Nephron (organoid): Measurements from ENCODE around the gene ZNF621.
"Not testable (repeated sequence)": the region's sequence is repeated elsewhere in the genome, so short reads cannot be mapped to it uniquely, and the experiment has no call there.

ENCODE experiments used
- H3K27ac Mint-ChIP-seq, 3 experiments: 2 replicates each; pipeline ENCODE4 v1.8.0; 2020; ENCODE audit warnings: mixed read lengths in 3 of 3, mild to moderate bottlenecking in 2 of 3, moderate library complexity in 1 of 3
- H3K27me3 Mint-ChIP-seq: 2 replicates; pipeline ENCODE4 v1.8.0; 2021; ENCODE audit warnings: low read depth, mild to moderate bottlenecking, moderate library complexity, mixed read lengths
- H3K36me3 Mint-ChIP-seq: 2 replicates; pipeline ENCODE4 v1.8.0; 2020; ENCODE audit warnings: low read depth, mixed read lengths
- H3K4me1 Mint-ChIP-seq: 2 replicates; pipeline ENCODE4 v1.8.0; 2020; ENCODE audit warnings: mixed read lengths
- H3K4me3 Mint-ChIP-seq, 3 experiments: 2 replicates each; pipeline ENCODE4 v1.8.0; 2020; ENCODE audit warnings: mild to moderate bottlenecking in 3 of 3, mixed read lengths in 3 of 3, moderate library complexity in 2 of 3
- H3K9me3 Mint-ChIP-seq: 2 replicates; pipeline ENCODE4 v1.8.0; 2020; ENCODE audit warnings: mixed read lengths
- TF ChIP-seq, protein P1 (sequence below), 3 experiments: fragments of 200-600 bp; sonication (generic); IDR thresholded peaks; one replicate each; pipeline ENCODE4 v1.5.0; 2021; ENCODE audit warnings: antibody characterized with exemption in 3 of 3; ENCODE audit not compliant: unreplicated experiment in 3 of 3

The ZNF621 gene

GRCh38 chr3:40546816-40547215 is 22.1 kb downstream of the ZNF621 start:
- Mint-ChIP-seq H3K27ac (no peak overlapping the region), H3K9me3 (peaks cover 7% of the 10 kb centered on the region), H3K27me3 (no peaks in the 10 kb centered on the region), H3K4me1 (no peaks in the 10 kb centered on the region), H3K4me3 (no peak overlapping the region), H3K36me3 (peaks cover 14% of the 10 kb centered on the region)
- TF ChIP-seq, protein P1, sequence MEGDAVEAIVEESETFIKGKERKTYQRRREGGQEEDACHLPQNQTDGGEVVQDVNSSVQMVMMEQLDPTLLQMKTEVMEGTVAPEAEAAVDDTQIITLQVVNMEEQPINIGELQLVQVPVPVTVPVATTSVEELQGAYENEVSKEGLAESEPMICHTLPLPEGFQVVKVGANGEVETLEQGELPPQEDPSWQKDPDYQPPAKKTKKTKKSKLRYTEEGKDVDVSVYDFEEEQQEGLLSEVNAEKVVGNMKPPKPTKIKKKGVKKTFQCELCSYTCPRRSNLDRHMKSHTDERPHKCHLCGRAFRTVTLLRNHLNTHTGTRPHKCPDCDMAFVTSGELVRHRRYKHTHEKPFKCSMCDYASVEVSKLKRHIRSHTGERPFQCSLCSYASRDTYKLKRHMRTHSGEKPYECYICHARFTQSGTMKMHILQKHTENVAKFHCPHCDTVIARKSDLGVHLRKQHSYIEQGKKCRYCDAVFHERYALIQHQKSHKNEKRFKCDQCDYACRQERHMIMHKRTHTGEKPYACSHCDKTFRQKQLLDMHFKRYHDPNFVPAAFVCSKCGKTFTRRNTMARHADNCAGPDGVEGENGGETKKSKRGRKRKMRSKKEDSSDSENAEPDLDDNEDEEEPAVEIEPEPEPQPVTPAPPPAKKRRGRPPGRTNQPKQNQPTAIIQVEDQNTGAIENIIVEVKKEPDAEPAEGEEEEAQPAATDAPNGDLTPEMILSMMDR (IDR thresholded peaks at IDR 0.05; ENCODE audit: unreplicated experiment in 3 of 3) = no peak

- Mint-ChIP-seq H3K27ac (no peak overlapping the region), H3K36me3 (peaks cover 14% of the 10 kb centered on the region), H3K4me3 (no peak overlapping the region), H3K27me3 (no peaks in the 10 kb centered on the region), H3K9me3 (peaks cover 7% of the 10 kb centered on the region), H3K4me1 (no peaks in the 10 kb centered on the region)
- TF ChIP-seq, protein P1 (IDR thresholded peaks at IDR 0.05; ENCODE audit: unreplicated experiment in 3 of 3) = no peak
Measured at GRCh38 chr3:40550167-40550566, 25.4 kb downstream of the ZNF621 start.

- Mint-ChIP-seq H3K27ac (no peak overlapping the region), H3K9me3 (peaks cover 23% of the 10 kb centered on the region)
Measured at GRCh38 chr3:40557575-40558161, 32.9 kb downstream of the ZNF621 start.

DNA sequence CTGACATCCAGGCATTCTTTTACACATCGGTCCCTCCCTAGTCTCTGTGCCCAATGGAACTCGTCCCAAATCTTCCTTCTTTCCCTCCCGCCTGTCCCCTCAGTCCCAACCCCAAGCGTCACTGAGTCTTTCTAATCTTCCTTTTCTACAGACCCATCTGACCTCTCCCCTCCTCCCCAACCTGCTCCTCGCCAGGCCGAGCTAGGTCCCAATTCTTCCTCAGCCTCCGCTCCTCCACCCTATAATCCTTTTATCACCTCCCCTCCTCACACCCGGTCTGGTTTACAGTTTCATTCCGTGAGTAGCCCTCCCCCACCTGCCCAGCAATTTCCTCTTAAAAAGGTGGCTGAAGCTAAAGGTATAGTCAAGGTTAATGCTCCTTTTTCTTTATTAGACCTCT is 37.7 kb downstream of the ZNF621 start:
- peaks cover 17% of the 10 kb centered on the region for H3K36me3 Mint-ChIP-seq
- not testable (repeated sequence) for H3K27ac Mint-ChIP-seq, H3K4me1 Mint-ChIP-seq, H3K27me3 Mint-ChIP-seq, H3K4me3 Mint-ChIP-seq
- peaks cover 25% of the 10 kb centered on the region for H3K9me3 Mint-ChIP-seq

More at GRCh38 chr3:40557575-40558161, 32.9 kb downstream of the ZNF621 start:
- no peaks in the 10 kb centered on the region for H3K4me1 Mint-ChIP-seq
- H3K4me3 Mint-ChIP-seq = no peak overlapping the region
- TF ChIP-seq, protein P1 (IDR thresholded peaks at IDR 0.05; ENCODE audit: unreplicated experiment in 3 of 3) = no peak
- H3K27me3 Mint-ChIP-seq = peaks cover 7% of the 10 kb centered on the region
- H3K36me3 Mint-ChIP-seq = peaks cover 8% of the 10 kb centered on the region

DNA sequence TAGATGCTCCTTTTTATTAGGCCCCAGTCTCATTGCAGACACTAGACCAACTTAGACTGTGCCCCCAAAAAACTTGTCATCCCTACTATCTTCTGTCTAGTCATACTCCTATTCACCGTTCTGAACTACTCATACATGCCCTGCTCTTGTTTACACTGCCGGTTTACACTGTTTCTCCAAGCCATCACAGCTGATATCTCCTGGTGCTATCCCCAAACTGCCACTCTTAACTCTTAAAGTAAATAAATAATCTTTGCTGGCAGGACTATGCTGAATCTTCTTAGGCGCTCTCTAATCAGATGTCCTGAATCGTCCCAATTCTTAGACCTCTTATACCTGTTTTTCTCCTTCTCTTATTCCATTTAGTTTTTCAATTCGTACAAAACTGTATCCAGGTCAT is 40.9 kb downstream of the ZNF621 start:
- H3K27ac Mint-ChIP-seq, H3K27me3 Mint-ChIP-seq, H3K4me3 Mint-ChIP-seq, H3K4me1 Mint-ChIP-seq: not testable (repeated sequence)
- H3K9me3 Mint-ChIP-seq = peaks cover 19% of the 10 kb centered on the region
- peaks cover 16% of the 10 kb centered on the region for H3K36me3 Mint-ChIP-seq

- Mint-ChIP-seq H3K4me3 (no peak overlapping the region), H3K36me3 (peaks cover 10% of the 10 kb centered on the region), H3K27me3 (no peaks in the 10 kb centered on the region), H3K9me3 (peaks cover 8% of the 10 kb centered on the region), H3K4me1 (no peaks in the 10 kb centered on the region), H3K27ac (peak overlapping the region in 1 of 3 experiments; percentile 13)
- TF ChIP-seq, protein P1 (IDR thresholded peaks at IDR 0.05; ENCODE audit: unreplicated experiment in 3 of 3) = no peak
Measured at GRCh38 chr3:40566694-40567093, 41.9 kb downstream of the ZNF621 start.

GRCh38 chr3:40572588-40572987 is 47.8 kb downstream of the ZNF621 start:
- no peaks in the 10 kb centered on the region for H3K36me3 Mint-ChIP-seq
- H3K4me1 Mint-ChIP-seq = peaks cover 6% of the 10 kb centered on the region
- no peaks in the 10 kb centered on the region for H3K27me3 Mint-ChIP-seq
- H3K4me3 Mint-ChIP-seq = no peak overlapping the region
- TF ChIP-seq, protein P1 (IDR thresholded peaks at IDR 0.05; ENCODE audit: unreplicated experiment in 3 of 3) = no peak
- no peaks in the 10 kb centered on the region for H3K9me3 Mint-ChIP-seq
- H3K27ac Mint-ChIP-seq = no peak overlapping the region
